HuH-7.5 (cell line): Measurements from ENCODE around the gene ZNF831.

Experiments
- DNase-seq: peaks from one replicate; pipeline ENCODE4 v3.0.0; 2011; ENCODE audit warnings: low spot score

Gene ZNF831

GRCh38 chr20:59181936-59182335 is 18.3 kb downstream of the ZNF831 start:
- DNase-seq = no peak

- no peak for DNase-seq
Measured at GRCh38 chr20:59182401-59183044, 18.9 kb downstream of the ZNF831 start.

- no peak for DNase-seq
Measured at GRCh38 chr20:59183751-59184150, 20.1 kb downstream of the ZNF831 start.

GRCh38 chr20:59184880-59185447 is 21.3 kb downstream of the ZNF831 start:
- no peak for DNase-seq

GRCh38 chr20:59185809-59186208 is 22.2 kb downstream of the ZNF831 start:
- DNase-seq = no peak

- no peak for DNase-seq
Measured at GRCh38 chr20:59190466-59190865, 26.8 kb downstream of the ZNF831 start.

GRCh38 chr20:59191036-59191755 is 27.6 kb downstream of the ZNF831 start:
- no peak for DNase-seq

- no peak for DNase-seq
Measured at GRCh38 chr20:59191756-59192532, 28.3 kb downstream of the ZNF831 start.

- DNase-seq = no peak
Measured at GRCh38 chr20:59192533-59192896, 28.9 kb downstream of the ZNF831 start.

- DNase-seq = no peak
Measured at GRCh38 chr20:59193325-59193724, 29.7 kb downstream of the ZNF831 start.

- no peak for DNase-seq
Measured at GRCh38 chr20:59194023-59194935, 30.7 kb downstream of the ZNF831 start.

GRCh38 chr20:59195316-59195993 is 31.8 kb downstream of the ZNF831 start:
- no peak for DNase-seq

- DNase-seq = no peak
Measured at GRCh38 chr20:59204165-59204894, 40.7 kb downstream of the ZNF831 start.

GRCh38 chr20:59205044-59205443 is 41.4 kb downstream of the ZNF831 start:
- no peak for DNase-seq

- no peak for DNase-seq
Measured at GRCh38 chr20:59207235-59207634, 43.6 kb downstream of the ZNF831 start.

- DNase-seq = peak; percentile 38
Measured at GRCh38 chr20:59207742-59208357, 44.2 kb downstream of the ZNF831 start.

- no peak for DNase-seq
Measured at GRCh38 chr20:59210186-59210585, 46.6 kb downstream of the ZNF831 start.

- no peak for DNase-seq
Measured at GRCh38 chr20:59211208-59211765, 47.7 kb downstream of the ZNF831 start.

- no peak for DNase-seq
Measured at GRCh38 chr20:59214073-59214472, 50.5 kb downstream of the ZNF831 start.
